SU-DHL-6 (cell line): ENCODE measurements around the gene P3H2.

Experiments used
- EZH2phosphoT487 ChIP-seq: fragments of 200-600 bp; sonication (generic), shearing (Covaris generic); conservative IDR thresholded peaks from 2 replicates; pipeline ENCODE4 v1.6.1; 2018; ENCODE audit warnings: mild to moderate bottlenecking, antibody characterized with exemption, low read length, moderate library complexity, mixed read lengths
- TF ChIP-seq, protein P1 (sequence below): fragments of 200-600 bp; sonication (generic); IDR thresholded peaks from one replicate; pipeline ENCODE4 v1.5.1; 2017; ENCODE audit warnings: antibody characterized with exemption, mild to moderate bottlenecking, low read length, moderate library complexity; ENCODE audit not compliant: insufficient read depth, poor library complexity, severe bottlenecking

DNA sequence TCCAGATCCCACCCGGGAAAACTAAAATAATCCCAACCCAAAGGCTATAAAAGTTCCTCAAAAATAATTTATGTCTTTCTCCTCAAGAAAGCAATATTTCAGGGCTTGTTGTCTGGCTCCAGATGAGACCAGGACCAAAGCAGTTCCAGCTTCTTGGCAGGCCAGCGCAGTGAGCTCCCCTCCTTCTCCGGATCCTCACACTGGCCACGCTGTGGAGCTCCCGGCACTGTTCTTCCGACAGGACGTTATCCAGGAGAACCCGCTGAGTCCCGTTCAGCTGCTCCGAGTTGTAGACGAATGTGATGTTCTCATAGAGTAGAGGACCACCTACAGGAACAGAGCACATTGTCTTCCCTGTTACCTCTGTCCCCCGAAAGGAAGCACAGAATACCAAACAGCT, 146.3 kb downstream of the P3H2 start:
- TF ChIP-seq, protein P1, sequence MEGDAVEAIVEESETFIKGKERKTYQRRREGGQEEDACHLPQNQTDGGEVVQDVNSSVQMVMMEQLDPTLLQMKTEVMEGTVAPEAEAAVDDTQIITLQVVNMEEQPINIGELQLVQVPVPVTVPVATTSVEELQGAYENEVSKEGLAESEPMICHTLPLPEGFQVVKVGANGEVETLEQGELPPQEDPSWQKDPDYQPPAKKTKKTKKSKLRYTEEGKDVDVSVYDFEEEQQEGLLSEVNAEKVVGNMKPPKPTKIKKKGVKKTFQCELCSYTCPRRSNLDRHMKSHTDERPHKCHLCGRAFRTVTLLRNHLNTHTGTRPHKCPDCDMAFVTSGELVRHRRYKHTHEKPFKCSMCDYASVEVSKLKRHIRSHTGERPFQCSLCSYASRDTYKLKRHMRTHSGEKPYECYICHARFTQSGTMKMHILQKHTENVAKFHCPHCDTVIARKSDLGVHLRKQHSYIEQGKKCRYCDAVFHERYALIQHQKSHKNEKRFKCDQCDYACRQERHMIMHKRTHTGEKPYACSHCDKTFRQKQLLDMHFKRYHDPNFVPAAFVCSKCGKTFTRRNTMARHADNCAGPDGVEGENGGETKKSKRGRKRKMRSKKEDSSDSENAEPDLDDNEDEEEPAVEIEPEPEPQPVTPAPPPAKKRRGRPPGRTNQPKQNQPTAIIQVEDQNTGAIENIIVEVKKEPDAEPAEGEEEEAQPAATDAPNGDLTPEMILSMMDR, result no peak
- TF ChIP-seq EZH2phosphoT487, result no peak
